IPS-NIHi11 (cell line): ENCODE measurements around the gene SLC6A5.
"Not testable (repeated sequence)": the region's sequence is repeated elsewhere in the genome, so short reads cannot be mapped to it uniquely, and the experiment has no call there.

ENCODE experiments used
- DNase-seq: peaks from one replicate; pipeline ENCODE4 v3.0.0; 2012; ENCODE audit warnings: mixed read lengths, low spot score

The SLC6A5 gene

DNA sequence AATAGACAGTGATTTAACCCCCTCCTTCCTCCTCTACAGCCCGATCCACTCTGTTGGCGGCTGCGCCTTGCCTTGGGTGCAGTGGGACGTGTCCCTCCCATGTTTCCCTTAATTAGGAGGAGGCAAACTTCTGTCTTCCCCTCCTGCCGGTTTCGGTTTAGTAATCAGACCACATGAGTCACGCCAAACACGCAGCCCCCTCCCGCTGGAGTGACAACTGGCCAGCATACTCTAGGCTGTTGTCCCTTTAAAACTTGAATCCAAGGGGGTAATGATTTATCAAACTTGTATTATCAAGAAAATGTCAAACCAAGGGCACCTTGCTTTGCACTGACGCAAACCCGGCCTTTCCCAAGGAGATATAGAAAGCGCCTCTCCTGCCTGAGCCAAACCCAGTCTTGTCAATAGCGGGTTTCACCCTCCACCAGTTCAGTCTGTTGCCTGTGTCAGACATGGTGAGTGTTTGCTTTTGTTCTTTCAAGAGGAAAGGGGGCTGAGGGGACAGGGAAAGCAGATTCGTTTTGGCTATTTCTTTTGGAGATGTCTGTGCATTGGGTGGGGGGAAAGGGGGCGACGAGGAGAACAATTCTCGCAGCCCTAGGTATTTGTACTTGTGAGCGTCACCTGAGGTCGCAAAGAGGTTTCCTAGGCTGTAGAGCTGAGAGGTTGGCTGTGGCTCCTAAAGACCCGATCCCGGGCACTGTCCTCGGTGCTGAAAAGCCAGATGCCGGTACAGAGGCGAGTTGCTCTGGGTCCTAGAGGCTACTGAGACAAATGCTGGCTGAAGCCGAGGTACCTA lies at the start of gene SLC6A5:
TSS of gene SLC6A5 (plus strand) at position 388 of the 799 bp plus-strand sequence. CDS start at position 453, 65 bp downstream.
- DNase-seq = peak; percentile 86

DNA sequence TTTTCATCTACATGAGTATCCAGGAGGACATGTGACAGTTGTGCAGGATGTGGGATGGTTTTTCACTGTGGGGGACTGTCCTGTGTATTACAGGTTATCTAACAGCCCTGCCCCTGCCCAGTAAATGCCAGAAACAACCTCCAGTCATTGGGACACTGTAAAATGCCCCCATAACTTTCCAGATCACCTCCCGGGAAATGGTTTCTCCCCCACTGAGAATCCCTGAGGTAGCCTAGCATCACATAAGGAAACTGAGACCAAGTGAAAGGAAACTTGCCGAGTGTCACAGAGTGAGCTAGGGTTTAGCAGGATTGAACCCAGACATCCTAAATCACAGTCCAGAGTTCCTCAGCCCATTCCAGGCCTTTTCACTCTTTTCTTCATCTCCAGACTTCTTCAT lies 48.3 kb upstream of the SLC6A5 start:
- DNase-seq = no peak

DNA sequence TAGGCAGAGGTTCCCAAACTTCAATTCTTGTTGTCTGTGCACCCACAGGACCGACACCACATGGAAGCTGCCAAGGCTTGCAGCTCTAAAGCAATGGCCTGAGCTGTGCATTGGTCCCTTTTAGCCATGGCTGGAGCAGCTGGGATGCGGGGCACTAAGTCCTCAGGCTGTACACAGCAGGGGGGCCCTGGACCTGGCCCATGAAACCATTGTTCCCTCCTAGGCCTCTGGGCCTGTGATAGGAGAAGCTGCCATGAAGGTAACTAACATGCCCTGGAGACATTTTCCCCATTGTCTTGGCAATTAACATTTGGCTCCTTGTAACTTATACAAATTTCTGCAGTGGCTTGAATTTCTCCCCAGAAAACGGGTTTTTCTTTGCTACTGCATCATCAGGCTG lies 43.6 kb upstream of the SLC6A5 start:
- DNase-seq = no peak

DNA sequence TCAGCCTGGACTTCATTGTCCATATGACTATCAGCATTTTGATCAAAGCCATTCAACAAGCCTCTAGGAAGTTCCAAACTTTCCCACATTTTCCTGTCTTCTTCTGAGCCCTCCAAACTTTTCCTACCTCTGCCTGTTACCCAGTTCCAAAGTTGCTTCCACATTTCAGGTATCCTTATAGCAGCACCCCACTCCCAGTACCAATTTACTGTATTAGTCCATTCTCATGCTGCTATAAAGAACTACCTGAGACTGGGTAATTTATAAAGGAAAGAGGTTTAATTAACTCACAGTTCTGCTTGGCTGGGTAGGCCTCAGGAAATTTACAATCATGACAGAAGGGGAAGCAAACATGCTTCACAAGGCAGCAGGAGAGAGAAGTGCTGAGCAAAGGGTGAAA lies 43.0 kb upstream of the SLC6A5 start:
- DNase-seq = not testable (repeated sequence)

DNA sequence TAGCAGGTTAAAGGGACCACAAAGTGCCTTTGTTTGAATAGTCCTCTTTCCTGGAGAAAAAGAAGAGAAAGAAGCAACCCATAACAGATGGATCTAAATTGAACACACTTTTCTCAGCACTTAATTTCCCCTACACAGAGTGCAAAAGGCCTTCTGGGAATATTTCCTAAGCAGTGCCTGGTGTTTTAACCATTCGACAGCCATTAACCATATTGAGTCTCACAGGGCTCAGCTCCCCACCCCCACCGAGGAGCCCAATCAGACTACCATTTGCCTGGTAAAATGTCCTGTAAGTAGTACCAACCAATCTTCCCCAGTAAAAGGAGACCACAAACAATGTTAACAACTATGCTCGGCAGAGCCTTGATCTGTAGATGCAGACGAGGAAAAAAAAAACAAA lies 40.7 kb upstream of the SLC6A5 start:
- DNase-seq = no peak

DNA sequence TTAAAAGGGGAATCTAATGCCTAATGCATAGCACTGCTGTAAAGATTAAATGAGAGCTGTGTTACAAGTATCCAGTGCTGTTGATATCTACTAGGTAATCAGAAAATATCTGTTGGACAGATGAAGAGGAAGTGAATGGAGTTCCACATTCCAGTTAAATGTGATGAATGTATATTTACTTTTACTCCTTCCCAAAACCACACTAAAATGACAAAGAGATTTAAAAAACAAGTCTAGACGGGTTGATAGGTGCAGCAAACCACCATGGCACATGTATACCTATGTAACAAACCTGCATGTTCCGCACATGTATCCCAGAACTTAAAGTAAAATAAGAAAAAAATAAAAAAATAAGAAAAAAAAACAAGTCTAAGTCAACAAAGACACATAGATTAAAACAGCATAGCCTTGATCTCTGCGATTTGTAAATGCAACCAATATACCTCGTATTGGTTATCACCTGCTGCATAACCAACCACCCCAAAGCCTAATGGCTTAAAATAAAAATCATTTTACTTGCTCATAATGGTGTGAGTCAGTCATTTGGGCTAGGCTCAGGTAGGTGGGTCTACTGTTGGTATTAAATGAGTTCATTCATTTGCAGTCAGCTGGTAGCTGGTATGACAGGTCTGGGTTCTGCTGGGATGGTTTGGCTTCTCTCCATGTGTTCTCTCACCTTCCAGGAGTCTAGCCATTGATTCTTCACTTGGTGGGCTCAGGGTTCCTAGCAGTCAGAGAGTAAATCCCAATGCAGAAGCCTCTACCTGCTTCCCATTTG lies 39.7 kb upstream of the SLC6A5 start:
- DNase-seq = no peak

DNA sequence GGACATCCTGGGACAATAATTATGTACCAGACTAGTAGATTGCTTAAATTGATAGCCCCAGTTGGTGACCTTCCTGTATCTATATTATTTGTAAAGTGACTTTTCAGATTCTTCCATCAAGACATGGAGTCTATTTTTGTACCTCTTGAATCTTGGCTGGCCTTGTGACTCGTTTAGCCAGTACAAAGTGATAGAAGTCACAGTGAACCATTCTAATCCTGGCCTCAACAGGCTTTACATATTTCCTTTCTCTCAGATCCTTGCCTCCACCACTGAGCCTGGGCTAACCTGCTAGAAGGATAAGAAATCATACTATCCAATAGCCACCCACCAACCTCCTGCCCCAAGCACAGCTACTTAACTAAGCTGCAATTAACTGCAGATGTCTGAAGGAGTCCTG lies 37.5 kb upstream of the SLC6A5 start:
- no peak for DNase-seq

DNA sequence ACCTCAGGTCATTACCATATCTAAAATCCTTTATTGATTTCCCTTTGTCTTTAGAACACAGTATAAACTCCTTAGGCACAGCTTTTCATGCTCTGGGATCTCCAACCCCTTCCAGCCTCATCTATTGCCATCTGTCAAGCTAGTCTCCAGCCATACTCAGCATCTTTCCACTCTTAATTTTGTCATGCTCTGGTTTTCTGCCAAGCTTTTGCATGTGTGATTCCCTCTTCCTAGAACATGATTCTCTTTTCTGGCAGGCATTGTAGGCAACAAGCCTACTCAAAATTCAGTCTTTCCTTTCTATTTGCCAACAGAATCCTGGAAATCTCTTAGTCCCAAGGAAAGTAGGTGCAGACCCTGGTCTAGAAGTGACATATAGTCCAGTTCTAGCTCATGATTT lies 35.5 kb upstream of the SLC6A5 start:
- no peak for DNase-seq

DNA sequence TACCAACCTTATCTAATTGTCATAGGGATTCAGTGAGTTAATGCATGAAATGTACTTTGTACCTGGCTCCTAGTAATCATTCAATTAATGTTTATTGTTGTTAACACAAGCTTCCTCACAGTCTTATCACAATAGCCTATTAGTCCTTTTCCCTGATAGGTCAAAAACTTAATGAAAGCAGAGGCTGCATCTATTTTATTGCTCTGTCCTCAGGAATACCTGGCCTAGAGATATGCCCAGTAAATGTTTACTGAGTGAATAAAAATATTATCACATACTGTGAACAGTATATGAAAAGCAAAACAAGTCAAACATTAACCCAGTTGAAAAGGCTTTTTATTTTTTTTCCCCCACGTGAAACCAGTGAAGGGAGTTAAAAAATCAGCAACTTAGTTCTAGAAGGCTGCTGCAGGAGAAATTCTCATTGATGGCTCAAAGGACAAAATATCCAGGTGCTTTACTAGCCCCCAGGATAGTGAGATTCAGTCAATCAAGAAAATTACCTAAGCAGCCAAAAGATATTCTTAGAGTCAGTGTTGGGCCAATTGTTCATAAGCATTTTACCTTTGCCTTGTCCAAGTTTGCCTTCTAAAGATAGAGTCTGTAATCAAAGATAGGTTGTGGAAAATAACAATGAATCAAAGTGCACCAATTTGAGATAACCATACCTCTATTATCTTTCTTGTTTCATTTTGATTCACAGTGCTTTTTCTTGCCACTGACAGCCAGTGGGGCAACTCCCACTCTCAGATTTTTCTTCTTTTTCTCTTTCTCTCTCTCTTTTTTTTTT lies 34.4 kb upstream of the SLC6A5 start:
- DNase-seq = no peak

DNA sequence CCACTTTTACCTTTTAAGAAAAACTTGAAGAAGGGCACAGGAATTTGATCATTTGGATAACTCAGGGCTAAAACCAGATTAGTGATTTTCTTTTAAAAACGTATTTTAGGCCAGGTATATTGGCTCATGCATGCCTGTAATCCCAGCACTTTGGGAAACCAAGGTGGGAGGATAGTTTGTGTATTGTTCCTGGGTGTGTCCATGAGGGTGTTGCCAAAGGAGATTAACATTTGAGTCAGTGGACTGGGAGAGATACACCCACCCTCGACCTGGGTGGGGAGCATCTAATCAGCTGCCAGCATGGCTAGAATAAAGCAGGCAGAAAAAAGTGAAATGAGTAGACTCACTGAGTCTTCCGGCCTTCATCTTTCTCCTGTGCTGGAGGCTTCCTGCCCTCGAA lies 33.3 kb upstream of the SLC6A5 start:
- not testable (repeated sequence) for DNase-seq

DNA sequence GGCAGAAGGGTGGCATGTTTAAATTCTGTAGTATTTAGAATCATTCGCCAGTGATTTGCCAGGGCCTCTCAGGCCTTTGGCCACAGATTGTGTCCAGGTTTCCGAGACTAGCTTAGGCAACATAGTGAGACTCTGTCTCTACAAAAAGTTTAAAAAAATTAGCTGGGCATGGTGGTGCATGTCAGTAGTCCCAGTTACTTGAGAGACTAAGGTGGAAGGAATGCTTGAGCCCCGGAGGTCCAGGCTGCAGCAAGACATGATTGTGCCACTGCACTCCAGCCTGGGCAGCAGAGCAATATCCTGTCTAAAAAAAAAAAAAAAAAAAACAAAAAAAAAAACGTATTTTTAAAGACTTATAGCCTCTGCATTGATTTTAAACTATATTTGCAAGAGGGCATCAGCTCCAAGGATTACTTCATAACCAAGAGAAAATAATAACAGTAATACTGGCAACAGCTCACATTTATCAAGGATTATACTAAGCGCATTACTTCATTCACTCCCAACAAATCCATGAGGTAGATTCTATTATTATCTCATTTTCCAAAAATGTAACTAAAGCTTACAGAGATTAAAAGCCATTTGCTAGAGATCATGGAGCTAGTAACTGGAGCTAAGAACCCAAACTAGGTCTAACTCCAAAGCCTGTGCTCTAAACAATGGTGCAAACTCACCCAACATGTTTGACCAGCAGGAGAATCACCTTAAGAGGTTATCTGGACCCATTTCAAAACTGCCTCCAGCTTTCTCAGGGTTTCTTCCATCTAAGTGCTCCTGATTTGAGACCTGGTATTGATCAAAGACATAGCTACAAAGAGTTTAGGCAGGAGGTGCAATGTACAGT lies 32.6 kb upstream of the SLC6A5 start:
- DNase-seq = no peak

DNA sequence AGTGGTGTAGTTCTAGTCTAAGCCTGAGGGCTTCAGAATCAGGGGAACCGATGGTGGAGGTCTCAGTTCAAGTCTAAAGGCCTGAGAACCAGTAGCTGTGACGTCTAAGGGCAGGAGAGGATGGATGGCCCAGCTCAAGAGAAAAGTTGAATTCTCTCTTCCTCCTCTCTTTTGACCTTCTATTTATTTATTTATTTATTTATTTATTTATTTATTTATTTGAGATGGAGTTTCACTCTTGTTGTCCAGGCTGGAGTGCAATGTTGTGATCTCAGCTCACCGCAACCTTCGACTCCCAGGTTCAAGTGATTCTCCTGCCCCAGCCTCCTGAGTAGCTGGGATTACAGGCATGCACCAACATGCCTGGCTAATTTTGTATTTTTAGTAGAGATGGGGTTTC lies 19.7 kb upstream of the SLC6A5 start:
- not testable (repeated sequence) for DNase-seq

DNA sequence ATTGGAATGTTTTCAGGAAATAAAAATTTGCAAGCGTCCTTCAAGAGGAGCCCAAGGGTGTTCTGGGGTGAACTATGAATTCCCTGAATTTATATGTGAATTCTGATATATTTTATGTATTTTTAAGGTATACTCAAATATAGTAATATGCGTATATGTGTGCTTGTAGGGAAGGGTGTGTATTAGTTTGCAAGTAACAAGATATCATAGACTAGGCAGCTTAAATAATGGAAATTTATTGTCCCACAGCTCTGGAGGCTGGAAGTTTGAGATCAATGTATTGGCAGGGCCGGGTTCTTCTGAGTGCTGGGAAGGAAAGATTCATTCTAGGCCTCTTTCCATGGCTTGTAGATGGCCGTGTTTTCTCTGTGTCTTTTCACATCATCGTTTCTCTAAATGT lies 16.2 kb upstream of the SLC6A5 start:
- DNase-seq = no peak

DNA sequence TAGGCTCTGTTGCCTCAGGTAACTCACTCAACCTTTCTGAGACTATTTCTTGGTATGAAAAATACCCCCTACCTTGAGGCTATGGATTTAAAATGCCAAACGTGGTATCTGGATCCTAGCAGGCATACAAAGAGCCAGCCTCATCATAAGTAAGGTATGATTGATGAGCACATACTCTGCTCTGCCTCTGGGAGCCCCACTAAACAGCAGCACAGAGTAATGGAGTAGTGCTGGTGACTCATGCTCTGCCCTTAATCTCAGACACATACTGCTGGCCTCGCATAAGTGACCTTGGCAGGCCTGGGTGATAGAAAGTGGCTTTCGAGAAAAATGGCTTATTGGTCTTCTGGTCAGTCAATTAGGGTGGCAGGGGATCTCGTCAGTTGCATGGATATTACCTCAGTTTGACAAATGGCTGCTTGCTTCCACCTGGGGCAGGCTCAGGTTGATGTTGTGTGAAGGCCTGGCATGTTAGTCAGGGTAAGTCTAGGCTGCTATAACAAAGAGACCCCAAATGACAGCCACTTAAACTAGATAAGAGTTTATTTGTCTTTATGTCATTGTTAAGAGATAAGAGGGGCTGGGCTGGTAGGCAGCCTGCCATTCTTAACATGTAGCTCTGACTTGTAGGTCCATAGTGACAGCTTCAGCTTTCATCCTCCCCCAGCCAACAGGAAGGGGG lies 15.2 kb upstream of the SLC6A5 start:
- DNase-seq = no peak

DNA sequence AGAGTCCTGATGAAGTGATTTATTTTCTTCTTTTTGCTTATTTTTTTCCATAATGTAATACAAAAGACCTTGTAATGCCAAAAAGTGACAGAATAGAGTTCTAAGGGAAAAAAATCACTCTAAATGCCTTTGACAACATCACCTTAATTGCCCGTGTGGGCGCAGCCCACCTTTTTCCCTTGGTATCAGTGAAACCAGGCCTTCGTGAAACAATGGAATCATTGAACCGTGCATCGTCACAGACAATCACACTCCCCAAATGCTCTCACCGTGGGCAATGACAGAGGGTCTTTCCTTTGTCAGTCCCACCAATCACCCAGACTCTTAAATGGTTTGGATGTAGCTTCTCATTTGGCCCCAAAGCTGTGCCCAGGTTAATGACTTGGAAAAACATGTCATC lies 9.6 kb upstream of the SLC6A5 start:
- no peak for DNase-seq

DNA sequence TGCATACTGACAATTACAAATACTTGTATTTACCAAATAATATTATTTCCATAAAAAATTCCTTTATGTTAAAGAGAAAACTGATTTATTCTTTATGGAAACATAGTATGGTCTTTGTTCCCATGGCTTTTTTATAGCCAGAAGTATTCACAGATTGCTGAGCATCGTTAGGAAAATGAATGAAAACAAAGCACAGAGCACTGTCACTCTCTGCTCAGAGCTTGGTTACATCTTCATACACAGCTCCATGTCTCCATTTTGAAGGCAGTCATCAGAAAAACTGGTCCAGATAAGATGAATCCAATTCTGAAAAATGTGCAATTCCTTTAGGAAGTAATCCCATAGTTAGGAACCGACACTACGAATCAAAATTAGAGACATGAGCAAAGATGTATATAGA lies 9.0 kb upstream of the SLC6A5 start:
- DNase-seq = no peak

DNA sequence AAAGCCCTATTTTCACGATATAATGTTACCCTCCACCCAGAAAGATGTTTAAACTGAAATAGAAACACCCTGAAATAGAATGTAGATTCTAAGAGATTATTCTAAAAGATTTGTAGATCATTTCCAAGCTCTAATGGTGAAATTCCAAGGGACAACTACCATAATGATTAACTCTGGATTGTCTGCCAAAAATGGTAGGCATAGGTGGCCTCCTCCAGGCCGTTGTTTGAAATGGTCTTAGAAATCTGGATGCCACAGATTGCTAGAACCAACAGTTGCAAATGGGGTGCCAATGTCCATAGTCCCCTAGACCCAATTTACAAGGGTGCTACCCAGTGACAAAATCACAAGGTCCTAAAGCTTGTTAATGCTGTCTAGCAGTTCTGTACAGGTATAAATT lies 6.7 kb upstream of the SLC6A5 start:
- no peak for DNase-seq

DNA sequence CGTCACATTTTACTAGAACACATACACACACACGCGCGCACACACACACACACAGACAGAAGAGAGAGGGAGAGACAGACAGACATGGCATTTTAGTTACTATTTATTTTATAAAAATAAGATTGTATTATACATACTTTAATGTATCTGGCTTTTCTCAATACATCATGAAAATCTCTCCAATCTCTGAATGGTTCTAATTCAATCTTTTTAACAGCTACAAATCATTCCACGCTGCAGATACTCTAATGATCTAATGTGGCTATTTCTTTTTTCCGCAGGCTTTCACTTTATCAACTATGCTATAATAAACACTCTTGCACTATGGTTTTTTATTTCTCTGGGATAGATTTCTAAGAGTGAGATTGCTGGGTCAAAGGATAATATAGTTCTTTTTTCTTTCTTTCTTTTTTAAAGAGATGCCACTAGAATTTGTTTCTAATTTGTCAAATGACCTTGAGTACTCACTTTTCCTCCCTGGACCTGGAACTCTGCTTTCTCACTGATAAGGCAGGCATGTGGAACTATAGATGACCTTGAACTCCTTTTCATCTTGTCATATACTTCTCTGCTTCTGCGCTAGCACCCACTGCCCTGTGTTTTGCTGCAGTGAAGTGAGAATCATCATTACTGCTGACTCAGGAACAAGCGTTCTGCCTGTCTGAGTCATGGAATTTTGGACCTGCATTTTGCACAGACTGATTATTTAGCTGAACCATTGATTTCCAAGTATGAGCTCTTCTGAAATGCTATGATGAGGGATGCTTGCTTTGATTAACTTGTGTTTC lies 4.9 kb upstream of the SLC6A5 start:
- DNase-seq = no peak

DNA sequence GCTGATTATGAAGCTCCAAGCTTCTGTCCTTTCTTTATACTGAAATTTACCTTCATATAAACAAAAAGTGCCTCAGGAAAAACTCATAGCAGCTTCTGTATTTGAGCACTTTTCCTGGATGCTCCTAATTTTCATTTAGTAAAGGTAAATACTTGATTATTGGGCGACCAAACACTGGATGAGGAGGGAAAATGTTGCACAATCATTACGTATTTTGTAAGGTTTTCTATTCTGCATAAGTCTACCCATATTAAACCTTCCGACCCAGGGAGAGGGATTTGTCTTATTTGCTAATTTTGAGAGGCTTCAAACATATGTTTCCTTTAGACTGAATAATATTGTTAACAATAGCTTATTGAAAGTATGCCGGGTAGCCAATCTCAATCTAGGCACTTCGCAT lies 4.3 kb upstream of the SLC6A5 start:
- no peak for DNase-seq
